Left kidney (tissue), 8 donors: Measurements from ENCODE around the gene PLSCR4. TPM values are rescaled to one million over a fixed set of nuclear protein-coding genes. Genes with fewer than 3 reads are reported as not detected.
A peak's percentile ranks its signal among the peaks of the same experiment; 100 is the strongest.
"Not testable (repeated sequence)": the region's sequence is repeated elsewhere in the genome, so short reads cannot be mapped to it uniquely, and the experiment has no call there.

ENCODE experiments used
- DNase-seq: peaks from one replicate; pipeline ENCODE4 v3.0.0-alpha.2; 2013
- long read RNA-seq, 8 donors: transcript quantifications; one replicate each; lab custom pipeline, GENCODE V29; 2026
- polyA plus RNA-seq: library from polyadenylated mRNA; unstranded; fragments of 120-200 nt; gene quantifications from one replicate; pipeline ENCODE4 v1.2.1, GENCODE V29; 2013; ENCODE audit not compliant: insufficient read length

PLSCR4 gene, protein sequence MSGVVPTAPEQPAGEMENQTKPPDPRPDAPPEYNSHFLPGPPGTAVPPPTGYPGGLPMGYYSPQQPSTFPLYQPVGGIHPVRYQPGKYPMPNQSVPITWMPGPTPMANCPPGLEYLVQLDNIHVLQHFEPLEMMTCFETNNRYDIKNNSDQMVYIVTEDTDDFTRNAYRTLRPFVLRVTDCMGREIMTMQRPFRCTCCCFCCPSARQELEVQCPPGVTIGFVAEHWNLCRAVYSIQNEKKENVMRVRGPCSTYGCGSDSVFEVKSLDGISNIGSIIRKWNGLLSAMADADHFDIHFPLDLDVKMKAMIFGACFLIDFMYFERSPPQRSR
- polyA plus RNA-seq: 18.3 TPM
- long read RNA-seq, donor 1, partial matches to known transcripts: 0 of 3 reads
- long read RNA-seq, donor 1, other reads (novel, unspliced or antisense): 0 of 3 reads
- long read RNA-seq, donor 2, partial matches to known transcripts: 0 of 2 reads
- long read RNA-seq, donor 2, other reads (novel, unspliced or antisense): 0 of 2 reads
- long read RNA-seq, donor 3, partial matches to known transcripts: 0 of 1 reads
- long read RNA-seq, donor 3, other reads (novel, unspliced or antisense): 0 of 1 reads
- long read RNA-seq, donor 4: 0 reads
- long read RNA-seq, donor 5, partial matches to known transcripts: 0 of 3 reads
- long read RNA-seq, donor 5, other reads (novel, unspliced or antisense): 0 of 3 reads
- long read RNA-seq, donor 6, partial matches to known transcripts: 0 of 1 reads
- long read RNA-seq, donor 6, other reads (novel, unspliced or antisense): 0 of 1 reads
- long read RNA-seq, donor 7, partial matches to known transcripts: 0 of 6 reads
- long read RNA-seq, donor 7, other reads (novel, unspliced or antisense): 0 of 6 reads
- long read RNA-seq, donor 8, partial matches to known transcripts: 0 of 3 reads
- long read RNA-seq, donor 8, other reads (novel, unspliced or antisense): 0 of 3 reads

DNA sequence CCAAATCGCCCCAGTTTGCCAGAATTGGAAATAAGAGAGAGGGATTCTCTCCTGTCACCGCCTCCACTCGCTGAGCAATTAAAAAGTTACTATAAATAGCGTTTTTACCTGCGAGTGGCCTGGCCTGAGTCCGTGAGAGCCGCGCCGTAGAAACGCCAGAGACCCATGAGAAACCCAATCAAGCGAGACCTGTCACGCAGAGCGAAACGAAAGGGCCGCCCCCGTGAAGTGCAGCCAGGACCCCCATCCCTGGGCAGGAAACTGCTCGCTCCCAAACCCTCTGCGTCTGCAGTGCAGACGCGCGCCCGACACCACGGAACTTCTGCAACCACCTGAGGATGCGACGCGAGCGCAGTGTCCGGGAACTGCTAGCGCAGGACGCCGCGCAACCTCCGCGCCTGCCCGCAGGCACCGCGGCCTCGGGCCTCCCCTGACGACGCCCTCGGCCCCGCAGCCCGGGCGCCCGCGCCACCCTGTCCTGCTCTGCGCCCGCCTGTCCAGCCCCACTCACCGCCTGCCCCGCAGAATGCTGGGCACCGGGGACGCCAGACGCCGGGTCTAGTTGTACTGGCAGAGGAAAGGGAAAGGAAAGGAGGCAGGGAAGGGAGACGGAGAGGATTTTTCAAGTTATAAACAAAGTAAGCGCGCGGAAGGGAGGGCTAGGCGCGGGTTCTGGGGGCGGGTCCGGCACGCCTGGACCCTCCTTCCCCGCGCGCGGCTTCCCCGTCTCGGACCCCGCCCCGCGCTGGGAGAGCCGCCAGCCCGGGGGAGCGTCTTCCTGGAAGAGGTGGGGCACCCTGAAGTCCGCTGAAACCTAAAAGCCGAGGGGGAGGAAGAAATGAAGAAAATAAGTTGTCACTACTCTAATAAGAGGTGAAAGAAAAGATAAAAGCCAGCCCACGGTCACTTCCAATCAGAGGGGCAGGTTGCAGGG lies at the start of gene PLSCR4:
PLSCR4 (minus strand) TSS at position 657 of the 934 bp plus-strand sequence. CDS start 29,034 bp downstream, outside the sequence.
- peak; percentile 68 for DNase-seq

DNA sequence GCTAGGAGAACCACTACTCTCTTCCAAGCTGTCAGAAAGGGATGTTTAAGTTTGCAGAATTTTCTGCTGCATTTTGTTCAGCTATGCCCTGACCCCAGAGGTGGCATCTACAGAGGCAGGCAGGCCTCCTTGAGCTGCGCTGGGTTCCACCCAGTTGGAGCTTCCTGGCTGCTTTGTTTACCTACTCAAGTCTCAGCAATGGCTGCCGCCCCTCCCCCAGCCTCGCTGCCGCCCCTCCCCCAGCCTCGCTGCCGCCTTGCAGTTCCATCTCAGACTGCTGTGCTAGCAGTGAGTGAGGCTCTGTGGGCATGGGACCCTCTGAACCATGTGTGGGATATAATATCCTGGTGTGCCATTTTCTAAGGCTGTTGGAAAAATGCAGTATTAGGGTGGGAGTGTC lies 42.5 kb upstream of the PLSCR4 start:
- DNase-seq: not testable (repeated sequence)

DNA sequence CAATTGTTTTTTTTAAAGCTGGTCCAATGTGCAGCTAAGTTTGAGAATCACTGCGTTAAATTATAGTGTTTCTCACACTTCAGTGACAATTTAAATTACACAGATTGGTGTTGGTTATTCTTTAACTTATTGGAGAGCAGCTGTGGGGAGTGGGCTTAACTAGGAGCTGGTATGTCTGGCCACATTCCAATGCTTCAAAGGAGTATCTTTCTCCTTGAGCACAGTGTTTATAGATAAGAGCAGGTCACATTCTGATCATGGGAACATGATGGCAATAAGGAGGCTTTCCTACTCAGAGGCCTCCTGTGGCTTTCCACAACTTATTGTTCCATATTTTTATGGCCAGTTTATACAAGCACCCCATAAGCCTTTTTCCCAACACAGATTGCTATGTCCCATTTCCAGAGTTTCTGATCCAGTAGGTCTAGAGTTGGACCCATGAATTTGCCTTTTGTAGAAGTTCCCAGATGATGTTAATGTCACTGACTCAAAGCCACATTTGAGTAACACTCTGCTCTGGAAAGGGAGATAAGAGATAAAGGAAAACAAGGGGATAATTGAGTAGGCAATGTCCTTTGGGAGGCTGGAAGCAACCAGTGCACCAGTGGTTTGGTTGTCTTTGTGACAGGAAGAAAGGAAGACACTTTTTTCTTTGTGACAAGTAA lies 33.0 kb upstream of the PLSCR4 start:
- DNase-seq: no peak

DNA sequence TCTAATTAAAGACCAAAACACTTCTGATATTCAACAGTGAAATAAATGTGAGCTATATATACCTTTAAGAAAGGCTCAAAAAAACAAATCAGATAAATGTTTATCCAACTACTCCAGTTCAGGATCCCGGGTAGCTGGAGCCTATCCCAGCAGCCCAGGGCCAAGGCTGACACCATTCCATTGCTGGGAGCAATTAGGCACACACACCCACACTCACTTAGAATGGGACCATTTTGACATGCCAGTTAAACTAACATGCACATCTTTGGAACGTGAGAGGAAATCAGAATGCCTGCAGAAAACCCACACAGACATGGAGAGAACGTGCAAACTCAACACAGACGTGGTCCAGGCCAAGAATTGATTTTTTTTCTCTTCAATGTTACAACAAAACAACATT lies 30.0 kb upstream of the PLSCR4 start:
- no peak for DNase-seq

DNA sequence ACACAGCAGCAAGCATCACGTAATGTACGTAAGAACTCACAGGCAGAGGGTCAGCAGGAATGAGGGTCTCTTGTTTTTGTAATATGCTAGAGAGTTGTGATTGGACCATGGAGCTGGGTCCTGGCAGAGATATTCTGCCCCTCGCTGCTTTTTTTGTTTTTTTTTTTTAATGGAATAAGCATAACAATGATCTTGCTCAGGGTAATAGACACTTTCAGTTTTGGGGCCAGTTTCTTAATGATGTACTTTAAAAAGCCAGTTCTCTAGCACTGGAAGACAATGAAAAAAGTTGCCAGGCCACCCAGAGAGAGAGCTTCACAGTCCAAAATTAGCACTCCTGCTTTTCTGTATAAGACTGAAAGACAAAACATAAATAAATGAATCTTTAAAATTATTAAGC lies 29.0 kb upstream of the PLSCR4 start:
- no peak for DNase-seq

DNA sequence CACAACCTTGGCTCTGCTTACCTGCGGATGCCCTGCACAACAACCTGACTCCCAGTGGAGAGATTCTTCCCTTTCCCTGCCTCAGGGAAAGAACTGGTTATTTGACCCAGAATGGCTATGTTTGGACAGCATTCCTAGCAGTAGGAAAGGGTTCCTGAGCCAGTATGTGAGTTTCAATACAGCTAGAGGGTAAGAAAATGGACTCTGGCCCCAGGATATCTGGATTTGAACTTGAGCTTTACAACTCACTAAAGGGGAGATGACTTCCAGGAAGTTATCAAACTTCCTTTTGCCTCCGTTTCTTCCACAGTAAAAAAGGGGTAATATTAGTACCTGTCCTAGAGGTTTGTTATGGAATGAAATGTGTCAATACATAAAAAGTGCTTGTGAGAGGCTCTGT lies 28.1 kb upstream of the PLSCR4 start:
- no peak for DNase-seq

DNA sequence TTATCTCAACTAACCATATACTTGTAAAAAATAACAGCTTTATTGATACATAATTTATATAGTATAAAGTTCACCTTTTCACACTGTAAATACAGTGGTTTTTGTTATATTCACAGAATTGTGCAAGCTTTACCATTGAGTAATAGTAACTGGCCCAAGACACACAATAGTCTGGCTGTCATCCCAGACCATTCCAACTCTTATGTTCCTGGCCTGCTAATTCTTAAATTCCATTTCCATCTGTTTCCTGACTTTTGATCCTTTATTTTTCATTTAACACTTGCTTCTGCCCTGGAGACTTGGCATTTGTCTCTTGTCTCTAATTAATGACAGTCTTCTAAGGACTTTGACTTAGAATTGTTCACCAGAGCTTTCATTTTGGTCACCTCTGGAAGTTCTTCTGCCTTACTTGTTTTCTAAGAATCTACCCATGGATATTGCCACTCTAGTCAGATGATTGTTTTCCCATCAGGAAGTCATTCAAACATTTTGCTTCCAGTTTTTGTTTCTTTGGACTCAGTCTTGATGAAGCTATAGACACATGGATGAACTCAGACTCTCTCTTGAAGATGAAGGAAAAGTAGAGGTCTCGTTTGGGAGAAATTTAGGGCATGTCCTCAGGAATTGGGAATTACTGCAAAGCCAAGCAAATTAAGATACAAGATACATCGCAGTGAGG lies 27.2 kb upstream of the PLSCR4 start:
- DNase-seq: no peak

DNA sequence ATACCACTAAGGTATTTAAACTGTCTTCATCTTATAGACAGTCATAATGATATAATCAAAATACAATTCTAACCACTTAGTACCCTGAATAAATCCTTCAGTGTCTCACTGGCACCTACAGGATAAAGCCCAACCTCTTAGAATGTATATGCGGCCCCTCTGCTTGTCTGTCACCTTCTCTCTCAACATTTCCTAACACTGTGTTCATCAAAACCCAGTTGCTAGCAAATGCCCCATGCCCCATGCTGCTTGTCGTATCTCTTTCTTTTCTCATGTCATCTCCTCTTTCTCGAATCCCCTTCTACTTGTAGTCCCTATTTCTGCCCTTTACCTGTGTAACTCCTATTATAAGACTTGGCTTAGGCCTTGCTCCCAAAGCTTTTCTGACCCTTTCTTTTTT lies 24.6 kb upstream of the PLSCR4 start:
- DNase-seq: no peak

DNA sequence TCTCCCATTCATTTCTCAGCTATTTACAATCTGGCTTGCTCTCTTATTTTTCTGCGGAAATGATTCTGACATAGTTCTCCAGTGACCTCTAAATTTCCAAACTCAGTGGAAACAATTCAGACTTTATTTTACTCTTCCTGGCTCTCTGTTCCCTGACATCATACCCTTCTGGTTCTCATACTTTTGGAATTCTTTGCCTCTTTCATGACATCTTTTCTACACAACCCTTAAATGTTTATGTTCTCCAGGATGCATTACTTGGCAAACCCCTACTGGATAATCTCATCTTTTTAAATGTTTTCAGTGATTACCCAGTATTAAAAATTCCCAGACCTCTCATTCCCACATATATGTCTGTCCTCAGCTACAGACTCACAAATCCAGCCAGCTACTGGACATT lies 23.9 kb upstream of the PLSCR4 start:
- no peak for DNase-seq

DNA sequence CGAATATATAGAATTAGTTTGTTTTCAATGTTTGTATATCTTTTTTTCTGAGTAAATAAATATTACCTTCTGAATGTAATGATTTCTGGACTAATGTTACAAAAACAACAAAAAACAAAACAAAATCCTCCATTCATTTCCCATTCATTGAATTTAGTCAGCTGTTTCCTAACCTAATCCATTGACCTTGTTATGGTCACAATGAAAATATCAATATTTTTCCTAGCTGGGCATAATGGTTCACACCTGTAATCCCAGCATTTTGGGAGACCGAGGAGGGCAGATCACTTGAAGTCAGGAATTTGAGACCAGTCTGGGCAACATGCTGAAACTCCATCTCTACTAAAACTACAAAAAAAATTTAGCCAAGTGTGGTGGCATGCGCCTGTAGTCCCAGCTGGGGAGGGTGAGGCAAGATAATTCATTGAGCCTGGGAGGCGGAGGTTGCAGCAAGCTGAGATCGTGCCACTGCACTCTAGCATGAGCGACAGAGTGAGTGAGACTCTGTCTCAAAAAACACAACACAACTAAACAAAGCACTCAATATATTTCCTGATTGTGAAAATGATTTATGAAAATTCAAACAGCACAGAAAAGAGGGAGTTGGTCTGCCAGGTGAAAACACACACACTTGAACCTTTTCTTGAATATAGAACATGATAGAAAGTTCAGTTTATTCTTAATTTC lies 23.0 kb upstream of the PLSCR4 start:
- DNase-seq: no peak

DNA sequence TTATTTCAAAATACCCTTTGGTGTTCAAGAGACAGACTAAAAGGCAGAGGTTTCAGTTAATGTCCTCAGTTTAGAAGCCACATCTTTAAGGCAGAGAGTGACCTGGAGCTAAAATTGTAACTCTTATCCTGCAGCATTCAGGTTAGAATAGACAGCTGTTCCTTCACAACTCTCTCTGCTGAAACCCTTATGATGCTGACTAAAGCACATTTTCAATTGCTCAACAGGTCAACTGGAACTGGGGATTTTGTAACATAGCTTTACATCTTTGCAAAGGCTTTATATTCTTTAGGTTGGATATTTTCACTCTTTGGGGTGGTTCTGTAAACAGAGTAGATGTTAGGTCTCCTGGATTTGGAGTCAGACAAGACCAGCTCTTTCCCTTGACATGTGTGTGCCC lies 20.3 kb upstream of the PLSCR4 start:
- no peak for DNase-seq

DNA sequence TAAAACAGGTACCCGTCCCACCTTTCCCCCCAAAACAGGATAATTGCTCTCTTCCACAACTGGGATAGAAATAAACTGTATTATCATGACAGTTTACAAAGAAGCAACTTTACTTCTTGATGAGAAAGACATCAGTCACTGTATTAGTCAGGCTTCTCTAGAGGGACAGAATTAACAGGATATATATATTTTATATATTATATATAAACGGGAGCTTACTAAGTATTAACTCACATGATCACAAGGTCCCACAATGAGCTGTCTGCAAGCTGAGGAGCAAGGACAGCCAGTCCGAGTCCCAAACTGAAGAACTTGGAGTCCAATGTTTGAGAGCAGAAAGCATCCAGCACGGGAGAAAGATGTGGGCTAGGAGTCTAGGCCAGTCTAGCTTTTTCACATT lies 18.4 kb upstream of the PLSCR4 start:
- DNase-seq: no peak

DNA sequence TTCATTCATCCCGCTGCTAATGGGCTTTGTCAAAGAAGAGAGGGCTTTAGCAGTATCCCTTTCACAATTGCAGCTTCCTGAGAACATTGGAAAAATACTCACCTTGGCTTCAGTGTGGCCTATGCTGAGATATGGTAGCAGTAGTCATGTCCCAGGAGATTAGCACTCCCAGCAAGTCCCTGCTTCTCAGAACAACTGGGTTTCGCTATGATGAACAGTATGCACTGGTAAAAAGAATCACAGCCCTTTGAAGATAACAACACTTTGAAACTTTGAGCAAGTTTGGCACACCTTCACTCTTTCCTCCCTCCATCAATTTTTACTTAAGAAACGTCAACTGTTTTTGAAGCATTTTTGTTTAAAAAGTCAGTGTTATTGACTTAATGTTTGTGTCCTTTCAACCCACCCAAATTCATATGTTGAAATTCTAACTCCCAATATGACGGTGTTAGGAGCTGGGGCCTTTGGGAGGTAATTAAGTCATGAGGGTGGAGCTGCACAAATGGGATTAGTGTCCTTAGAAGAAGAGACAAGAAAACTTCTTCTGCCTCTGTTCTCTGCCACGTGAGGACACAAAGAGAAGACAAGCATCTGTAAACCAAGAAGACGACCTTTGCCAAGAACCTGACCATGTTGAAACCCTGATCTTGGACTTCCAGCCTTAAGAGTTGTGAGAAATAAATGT lies 17.8 kb upstream of the PLSCR4 start:
- DNase-seq: no peak

DNA sequence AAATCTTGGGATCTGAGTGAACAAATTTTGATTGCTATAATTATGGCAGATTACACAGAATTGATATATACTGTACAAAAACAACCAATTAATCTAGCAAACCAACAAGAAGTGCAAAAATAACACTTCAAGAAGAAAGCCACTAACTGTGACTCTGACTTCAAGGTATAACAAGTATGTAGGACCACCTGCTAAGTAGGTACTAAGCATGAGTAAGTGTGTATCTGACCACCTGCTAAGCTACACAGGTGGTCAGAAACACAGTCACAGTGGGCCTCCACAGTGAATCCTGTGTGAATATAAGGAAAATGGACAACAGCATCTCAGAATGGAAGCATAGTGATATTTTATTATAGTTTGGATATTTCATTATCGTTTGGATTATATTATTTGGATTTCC lies 14.8 kb upstream of the PLSCR4 start:
- no peak for DNase-seq

DNA sequence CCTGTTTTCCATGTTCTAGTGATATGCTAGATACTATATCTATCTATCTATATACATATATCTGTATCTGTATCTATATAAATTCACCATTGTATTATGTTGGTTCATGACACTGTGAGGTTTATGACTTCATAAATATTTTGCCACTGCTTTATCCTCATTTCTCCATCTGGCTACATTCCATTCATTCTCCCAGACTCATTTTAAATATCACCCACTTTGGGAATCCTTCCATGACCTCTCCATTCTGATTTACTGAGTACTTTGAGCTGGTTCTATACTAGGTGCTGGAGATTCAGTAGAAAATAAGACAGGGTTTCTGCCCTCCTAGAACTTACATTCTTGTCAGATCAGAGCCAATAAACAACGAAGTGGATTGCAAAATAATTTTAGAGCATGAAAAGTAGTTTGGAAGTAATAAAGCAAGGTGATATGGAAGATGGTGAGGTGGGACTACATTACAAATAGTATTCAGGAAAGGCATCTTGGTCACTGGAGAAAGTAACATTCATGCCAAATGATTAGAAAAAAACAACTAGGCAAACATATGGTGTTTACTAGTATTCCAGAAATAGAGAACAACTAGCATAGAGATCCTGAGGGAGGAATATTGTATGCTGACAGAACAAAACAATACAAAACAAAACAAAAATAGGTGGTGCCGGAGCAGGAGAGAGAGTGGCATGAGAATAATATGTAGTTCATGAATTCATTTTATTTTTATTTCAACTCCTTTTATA lies 11.6 kb upstream of the PLSCR4 start:
- no peak for DNase-seq

DNA sequence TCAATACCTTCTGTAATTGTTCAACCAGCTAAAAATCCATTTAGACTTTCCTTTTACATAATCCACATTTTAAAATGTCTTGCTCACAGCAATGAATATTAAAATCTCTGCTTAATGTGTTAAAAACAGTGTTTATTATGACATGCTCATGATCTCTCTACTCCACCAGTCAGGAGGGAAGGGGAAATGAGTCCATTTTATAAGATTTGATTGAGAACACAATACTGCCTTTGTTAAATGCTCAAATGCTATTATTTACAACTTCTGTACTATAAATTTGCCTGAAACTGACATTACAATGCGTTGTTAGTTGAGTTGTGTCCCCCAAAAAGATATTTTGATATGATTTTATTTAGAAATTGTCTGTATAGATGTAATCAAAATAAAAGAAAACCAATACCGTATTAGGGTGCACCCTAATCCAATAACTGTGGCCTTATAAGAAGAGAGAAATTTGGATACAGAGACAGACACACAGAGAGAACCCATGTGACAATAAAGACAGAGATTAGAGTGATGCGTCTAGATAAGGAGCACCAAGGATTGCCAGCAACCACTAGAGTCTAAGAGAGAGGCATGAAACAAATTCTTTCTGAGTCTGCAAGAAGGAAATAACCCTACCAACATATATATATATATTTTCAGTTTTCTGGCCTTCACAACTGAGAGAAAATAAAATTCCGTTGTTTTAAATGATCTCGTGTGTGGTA lies 9.1 kb upstream of the PLSCR4 start:
- no peak for DNase-seq

DNA sequence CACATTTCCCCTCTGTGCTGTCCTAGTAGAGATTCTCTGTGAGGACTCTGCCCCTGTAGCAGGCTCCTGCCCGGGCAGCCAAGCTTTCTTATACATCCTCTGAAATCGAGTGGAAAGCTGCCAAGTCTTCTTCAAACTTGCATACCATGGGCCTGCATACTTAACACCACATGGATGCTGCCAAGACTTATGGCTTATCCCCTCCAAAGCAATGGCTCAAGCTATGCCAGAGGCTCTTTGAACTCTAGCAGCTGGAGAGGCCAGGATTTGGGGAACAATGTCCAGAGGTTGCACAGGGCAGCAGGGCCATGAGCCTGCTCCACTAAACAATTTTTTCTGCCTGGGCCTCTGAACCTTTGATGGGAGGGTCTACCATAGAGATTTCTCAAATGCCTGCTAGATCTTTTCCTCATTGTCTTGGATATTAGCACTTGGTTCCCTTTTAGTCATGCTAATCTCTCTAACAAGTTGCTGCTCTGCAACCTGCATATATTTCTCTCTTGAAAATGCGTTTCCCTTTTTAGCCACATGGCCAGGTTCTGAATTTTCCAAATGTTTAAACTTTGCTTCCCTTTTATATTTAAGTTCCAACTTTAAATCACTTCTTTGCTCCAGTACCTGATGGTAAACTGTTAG lies 6.1 kb upstream of the PLSCR4 start:
- DNase-seq: no peak

DNA sequence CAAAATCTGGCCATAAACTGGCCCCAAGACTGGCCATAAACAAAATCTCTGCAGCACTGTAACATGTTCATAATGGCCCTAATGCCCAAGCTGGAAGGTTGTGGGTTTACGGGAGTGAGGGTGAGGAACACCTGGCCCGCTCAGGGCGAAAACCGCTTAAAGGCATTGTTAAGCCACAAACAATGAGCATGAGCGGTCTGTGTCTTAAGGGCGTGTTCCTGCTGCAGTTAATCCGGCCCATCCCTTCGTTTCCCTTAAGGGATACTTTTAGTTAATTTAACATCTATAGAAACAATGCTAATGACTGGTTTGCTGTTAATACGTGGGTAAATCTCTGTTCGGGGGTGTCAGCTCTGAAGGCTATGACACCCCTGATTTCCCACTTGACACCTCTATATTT lies 1.5 kb upstream of the PLSCR4 start:
- not testable (repeated sequence) for DNase-seq
